CD4-positive, alpha-beta T cell treated with Interferon gamma for 1 hour (primary cell): ENCODE data around the gene DHRS3.
A peak's percentile ranks its signal among the peaks of the same experiment; 100 is the strongest.

Experiments used
- DNase-seq: peaks from one replicate; pipeline ENCODE4 v3.0.0-alpha.2; 2020

DHRS3 gene

DNA sequence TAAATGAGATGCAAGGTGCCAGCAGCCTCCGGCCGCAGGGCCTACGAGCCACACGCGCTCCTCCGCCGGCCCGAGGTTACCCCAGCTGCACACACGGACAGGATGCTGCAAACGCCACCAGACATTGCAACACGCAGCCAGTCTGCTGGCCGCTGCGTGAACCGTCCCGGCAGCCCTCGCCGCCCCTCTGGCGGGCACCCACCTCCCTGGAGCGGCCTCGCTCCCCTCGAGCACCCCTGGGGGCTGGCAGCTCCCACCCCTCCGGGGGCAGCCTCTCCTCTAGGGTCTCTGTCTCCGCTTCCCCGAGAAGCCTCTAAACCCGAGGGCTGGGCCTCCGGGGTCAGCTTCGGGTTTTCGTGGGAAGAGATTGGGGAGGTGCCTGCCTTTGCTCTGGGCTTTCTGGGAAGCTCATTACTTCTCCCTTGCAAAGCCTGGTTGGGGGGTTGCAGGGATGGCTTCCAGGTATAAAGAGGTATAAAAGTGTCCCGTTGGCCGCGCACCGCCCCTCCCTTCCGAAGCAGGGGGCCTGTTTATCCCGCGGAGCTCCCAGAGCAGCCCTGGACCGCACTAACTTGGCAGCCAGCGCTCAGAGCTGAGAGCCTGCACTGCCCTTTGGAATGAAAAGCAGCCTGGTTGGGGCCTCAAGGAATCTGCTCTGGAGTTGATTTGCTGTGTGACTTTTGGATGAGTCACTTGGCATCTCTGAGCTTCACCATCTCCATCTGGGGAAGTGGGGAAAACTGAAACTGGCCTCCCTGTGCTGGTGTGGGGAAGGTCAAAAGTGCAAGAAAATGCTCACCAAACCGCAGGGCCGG lies 21.8 kb downstream of the DHRS3 start:
- peak; percentile 70 for DNase-seq

DNA sequence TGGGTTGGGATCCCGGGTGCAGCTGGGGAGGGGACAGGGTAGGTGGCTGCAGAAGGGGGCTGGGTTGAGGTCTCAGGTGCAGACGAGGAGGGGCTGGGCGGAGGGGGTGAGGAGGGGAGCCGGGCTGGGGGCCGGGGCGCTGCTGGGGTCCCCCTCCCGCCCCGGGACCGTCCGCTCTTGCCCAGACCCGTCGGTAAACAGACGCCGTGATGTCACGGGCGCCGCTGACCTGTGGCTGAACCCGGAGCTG lies 22.3 kb downstream of the DHRS3 start:
- DNase-seq: no peak

DNA sequence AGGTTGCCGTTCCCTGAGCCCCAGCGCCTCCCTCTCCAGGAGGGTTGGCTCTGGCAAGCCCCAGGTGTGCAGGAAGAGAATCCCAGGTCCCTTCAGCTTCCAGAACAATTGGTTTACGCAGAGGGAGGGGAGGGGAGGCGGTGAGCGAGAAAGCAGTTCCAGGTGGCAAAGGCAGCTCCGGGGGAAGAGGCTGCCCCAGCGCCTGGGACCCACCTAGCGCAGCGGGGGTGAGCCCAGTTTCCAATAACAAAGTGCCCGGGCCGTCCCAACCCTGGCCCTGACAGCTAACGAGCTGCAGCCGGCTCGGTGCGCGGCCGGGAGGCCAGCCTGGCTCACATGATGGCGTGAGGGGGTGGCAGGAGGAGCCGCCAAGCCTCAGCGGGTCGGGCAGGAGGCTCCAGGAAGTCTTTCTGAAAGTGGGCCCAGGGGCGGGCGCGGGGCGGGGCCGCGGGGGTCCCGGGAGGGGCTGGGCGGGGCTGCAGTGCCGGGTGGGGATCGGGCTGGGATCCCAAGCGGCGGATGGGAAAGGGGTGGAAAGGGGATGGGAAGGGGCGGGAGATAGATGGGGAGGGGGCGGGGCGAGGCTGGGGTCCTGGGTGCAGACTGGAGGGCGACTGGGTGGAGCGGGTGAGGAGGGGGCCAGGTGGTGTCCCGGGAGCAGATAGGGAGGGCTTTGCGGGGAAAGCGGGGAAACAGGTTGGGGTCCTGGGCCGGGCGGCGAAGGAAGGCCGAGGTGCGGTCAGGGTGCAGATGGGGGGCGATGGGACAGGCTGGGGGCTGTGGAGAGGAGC lies 22.8 kb downstream of the DHRS3 start:
- DNase-seq: peak; percentile 14

DNA sequence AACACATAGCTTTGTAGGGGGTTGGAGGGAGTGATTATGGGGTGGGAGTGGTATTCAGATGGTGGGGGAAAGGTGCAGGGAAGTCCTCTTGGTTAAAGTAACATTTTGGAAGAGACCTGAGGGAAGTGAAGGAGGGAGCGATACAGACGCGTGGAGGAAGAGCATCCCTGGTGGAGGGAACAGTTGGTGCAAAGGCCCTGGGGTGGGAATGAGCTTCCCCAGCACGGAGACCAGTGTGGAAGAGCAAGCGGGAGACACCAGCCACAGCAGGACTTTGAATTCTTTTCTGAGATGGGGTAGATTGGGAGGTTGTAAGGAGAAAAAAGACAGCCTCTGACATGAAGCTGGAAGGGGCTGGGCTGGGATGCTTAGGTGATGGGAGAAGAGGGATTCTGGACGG lies 23.5 kb downstream of the DHRS3 start:
- DNase-seq: no peak

DNA sequence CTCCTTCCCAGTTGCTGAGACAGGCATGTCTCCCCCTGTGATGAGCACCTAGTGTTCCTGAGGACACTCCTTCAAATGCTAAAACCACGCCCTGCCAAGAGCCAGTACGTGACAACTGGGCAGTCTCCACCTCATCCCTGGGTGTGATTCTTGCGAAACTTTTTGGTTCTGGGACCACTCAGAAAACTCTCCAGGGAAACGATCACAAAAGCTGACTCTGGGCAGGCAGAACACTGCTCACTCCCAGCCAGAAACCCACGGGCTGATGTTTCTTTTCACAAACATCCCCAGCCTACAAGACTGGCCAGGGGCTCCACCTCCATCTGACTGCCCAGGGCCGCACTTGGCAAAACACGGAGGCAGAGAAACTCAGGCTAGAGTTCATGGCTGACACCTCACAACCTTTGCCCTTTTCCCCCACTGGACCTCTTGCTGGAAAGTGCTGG lies 24.4 kb downstream of the DHRS3 start:
- no peak for DNase-seq

DNA sequence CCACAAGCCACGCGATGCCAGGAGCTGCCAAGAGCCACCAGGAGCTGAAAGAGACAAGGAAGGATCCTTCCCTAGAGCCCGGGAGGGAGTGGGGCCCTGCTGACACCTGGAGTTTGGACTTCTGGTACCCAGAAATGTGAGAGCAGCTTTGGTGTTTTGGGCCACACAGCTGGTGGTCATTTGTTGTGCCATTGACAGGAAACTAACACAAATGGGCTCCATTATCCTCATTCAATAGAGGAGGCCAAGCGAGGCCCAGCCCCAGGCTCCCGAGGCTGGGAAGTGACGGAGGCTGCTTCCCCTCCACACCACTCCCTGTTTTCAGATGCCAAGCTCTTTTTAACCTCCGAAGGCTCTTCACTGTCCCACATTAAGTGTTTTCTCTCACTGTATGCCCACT lies 25.5 kb downstream of the DHRS3 start:
- no peak for DNase-seq

DNA sequence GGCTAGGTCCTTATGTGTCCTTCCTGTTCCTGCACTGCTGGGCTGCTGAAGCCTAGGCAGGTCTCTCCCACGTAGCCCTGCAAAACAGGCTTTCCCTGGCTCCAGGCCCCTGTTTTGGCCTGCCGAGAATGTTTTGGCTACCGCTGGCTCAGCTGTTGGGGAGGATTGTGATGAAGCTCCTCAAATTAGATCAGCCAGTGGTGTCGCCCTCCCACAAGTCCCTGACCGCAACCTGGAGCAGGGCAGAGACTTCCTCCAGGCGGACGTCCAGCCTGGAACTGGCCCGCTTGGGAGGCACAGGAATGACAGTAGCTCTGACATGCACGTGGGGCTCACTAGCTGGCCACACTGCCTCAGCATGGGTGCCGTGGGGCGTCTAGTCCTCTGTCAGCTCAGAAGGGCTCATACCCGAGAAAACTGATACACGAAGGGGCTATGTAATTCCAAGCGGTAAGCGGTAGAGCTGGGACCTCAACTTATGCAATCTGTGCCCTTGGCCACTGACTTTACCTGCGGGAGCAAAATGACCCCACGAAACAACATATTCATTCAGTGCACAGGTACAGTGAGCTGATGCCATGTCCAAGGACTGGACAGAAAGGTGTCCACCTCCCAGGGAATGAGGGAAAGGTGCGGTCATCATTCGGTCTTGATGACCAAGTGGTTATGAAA lies 26.6 kb downstream of the DHRS3 start:
- DNase-seq: no peak

DNA sequence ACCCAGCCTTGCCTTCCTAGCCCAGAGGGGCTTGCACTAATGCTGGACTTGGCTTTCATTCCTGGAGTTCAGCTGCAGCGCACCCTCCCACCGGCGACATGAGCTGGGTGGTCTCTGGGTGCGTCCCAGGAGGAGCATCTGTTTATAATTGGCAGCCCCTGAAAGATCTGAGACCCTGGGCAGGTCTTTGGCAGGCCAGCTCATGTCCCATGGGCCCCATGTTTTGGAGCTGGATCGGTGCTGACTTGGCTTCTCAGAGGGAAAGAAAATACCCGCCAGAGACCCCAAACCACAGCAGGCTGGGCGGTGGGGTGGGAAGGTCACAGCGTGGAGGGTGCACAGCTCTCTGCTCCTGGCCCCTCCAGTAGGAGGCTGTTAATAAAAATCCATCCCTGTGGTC lies 29.3 kb downstream of the DHRS3 start:
- DNase-seq: no peak

DNA sequence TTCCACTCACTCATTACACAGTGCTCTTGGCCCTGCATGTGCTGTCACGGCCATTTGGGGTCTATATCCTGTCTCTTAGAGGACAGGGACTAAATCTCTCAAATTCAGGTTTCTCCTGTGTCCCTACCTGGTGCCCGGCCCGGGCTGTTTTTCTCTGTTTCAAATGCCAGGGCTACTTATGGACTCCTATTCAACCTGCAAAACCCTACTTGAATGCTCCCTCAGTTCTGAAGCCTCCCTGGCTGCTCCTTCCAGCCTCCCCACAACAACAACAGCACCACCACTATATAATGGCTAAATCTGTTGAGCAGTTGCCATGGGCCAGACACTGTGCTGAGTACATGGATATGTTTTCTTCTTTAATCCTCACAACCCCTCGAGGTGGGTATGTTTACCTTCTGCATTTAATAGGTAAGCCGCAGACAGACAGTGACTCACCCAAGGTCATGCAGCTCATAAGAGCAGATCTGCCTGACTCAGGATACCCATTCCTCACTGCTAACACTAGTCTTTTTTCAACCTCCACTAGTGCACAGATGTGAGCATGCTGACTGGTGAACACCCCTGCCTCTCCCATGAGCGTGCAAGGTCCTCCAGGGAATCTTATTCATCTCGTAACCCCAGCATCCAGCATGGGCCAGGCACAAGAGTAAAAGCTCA lies 29.9 kb downstream of the DHRS3 start:
- no peak for DNase-seq

DNA sequence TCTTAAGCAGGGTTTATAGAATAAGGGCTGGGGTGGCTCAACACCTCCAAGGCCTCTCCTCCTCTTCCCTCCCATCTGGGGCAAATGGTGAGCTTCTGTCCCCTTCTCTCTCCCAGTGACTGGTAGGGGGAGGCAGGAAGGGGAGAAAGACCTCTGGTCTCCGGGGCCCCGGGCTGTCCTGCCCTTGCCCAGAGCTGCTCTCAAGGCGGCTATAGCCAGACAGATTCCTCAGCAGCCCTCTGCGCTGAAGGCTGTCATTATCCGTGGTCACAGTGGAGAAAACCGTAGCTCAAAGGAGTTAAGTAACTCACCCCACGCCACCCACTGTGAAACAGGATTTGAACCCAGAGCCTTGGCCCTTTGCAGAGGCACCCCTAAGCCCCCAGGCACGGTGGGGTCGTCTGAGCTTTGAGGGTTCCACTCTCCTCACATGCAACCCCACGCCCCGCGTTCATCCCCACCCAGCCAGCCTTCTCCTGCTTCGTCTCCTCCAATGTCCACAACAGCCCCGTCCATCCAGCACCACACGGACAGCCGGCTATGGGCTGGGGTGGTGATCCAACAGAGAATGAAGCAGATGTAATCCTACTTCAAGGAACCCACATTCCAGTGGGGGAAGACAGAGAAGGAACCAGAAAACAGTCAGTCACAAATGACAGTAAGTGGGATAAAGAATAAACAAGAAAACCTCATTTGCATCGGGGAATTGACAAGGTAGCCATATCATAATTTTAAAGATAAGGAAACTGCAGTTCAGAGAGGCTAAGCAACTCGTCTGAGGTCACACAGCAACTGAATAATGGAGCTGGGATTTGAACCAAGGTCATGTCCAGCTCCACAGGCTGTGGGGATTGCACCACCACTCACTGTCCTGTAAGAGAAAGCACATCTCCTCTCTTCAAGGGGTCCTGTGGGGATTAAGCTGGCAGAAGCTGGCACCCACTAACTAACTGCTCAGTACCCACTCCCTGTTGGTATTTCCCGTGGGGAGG lies 31.8 kb downstream of the DHRS3 start:
- DNase-seq: no peak

DNA sequence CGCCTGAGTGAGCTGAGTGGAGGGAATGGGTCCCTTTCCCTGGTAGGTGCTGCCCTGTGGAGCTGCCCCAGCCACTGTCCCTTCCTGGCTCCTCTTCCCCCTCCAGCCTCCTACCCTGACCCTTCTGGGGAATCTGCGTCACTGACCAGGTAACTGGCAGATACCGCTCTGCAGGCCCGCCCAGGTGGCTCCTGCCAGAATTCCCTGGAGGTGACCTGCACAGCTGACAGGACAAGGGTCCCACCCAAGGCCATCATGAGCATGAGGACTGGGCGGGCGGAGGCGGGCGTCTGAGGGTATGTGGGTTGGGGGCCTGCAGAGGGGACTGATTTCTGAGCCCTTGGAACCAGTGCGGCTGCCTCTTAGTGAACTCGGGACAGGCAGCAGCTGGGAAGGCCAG lies 32.5 kb downstream of the DHRS3 start:
- DNase-seq: no peak

DNA sequence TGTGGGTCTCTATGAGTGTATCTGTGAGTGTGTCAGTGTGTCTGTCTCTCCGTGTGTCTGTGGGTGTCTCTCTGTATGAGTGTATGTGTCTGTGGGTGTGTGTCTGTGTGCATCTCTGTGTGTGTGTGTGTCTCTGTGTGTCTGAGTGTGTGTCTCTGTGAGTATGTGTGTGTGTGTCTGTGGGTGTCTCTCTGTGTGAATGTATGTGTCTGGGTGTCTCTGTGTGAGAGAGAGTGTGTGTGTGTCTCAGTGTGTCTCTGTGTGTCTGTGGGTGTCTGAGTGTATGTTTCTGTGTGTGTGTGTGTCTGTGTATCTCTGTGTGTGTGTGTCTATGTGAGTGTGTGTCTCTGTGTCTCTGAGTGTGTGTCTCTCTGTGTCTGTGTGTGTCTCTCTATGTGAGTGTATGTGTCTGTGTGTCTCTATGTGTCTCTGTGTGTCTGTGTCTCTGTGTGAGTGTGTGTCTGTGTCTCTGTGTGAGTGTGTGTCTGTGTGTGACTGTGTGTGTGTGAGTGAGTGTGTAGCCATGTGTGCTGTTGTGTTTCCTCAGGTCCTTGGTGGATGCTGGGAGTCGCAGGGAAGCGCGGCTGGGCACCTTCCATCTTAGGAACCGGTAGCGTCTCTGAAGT lies 33.0 kb downstream of the DHRS3 start:
- no peak for DNase-seq

DNA sequence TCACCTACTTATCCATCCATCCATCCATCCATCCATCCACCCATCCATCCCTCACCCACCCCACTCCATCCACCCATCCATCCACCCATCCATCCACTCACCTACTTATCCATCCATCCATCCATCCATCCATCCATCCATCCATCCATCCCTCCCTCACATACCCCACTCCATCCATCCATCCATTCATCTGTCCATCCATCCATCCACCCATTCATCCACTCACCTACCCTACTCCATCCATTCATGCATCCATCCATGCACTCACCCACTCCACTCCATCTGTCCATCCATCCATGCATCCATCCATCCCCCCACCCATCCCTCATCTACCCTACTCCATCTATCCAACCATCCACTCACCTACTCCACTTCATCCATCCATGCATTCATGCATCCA lies 34.5 kb downstream of the DHRS3 start:
- no peak for DNase-seq

DNA sequence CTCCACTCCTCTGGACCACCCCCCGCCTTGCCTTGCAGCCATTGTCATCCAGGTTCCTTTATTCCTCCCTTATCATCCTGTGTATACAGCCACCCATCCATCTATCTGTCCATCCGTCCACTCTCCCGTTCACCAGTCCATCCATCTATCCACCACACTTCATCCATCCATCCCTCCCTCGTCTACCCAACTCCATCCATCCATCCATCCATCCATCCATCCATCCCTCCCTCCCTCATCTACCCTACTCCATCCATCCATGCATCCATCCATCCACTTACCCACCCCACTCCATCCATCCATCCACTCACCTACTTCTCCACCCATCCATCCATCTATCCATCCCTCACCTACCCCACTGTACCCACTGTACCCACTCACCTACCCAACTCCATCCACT lies 35.4 kb downstream of the DHRS3 start:
- no peak for DNase-seq

DNA sequence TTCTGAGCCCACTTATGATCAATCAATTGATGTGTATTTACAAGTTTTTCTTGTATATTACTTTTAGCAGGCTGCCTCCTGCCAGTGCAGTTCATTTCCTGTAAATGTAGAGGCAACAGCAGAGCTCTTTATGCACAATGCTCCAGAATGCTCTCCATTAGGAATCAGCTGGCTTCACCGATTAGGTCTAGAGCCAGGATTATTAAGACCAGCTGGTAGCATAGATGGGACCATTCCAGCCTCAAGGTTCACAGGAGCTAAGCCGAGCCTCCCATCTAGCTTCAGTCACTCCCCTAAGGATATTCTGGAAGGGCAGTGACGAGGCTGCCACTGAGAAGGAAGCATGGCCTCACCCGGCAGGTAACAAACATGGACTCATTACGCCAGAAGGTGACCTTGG lies 36.8 kb downstream of the DHRS3 start:
- no peak for DNase-seq

DNA sequence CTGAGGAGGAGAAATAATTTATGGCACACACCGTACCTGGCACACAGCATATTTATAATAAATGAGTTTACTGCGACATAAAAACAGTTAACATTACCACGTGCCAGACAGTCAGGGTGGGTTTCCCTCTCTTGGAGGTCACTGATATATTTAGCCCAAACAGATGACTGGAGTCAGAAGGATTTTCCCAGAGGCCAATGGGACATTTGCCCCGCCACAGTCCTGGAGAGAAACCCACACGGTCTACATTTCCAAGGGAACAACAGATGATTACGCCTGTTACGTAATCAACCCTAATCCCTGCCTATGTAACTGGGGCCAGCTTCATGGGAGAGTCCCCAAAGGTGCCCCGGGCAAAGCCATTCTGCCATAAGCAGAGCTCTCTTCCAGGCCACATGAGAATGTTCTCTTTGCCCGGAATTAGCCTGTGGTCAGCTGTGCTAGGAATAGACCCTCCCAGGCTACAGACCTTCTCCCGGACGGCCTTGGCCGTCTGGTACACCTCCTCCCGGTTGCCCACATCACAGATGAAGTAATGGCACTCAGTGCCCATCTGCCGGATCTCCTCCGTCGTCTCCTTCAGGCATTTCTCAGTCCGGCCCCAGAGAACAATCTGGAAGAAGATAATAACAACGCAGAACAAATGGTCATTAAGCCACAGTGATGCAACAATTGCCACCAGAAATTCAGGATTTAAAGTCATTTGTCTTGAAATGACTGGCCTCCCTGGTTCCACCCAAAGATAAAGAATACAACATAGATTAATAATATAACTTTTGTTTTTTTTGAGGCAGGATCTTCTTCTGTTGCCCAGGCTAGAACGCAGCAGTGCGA lies 37.7 kb downstream of the DHRS3 start:
- no peak for DNase-seq

DNA sequence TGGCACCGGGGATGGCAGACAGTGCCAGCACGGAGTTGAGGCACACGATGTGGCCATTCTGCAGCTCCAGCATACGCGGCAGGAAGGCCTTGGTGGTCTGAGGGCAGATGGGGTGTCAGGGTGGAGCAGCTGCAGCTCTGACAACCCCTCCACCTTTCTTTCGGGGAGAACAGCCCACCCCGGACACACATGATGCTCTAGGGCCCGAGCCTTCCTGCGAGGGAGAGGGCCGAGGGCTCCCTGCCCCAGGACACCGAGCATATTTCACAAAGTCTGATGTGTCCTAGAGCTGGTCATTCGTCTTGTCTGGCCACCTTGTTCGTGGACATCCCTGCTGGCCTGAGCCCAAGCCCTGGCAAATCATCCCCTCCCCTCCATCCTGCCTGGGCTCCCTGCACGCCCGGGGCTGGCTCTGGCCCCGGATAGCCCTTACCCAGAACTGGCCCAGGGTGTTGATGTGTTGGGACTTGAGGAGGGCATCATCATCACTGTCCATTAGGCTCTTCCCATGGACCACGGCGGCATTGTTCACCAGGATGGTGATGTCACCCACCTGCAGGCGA lies 39.1 kb downstream of the DHRS3 start:
- DNase-seq: no peak

DNA sequence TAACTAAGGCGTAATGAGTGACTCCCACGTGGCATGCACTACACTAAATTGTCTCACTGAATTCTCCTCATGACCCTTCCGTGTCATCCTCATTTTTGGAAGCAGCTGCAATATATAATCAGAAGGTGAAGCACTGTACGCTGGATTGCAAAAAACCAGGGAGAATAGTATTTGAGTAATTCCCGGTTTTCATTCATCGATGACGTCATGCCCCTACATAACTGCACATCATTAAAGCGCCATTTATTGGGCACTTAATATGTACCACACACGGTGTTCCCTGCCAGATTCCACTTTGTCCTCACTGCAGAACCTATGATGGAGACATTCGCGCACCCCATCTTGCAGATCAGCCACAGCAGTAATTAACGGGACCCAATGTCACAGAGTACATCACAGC lies 41.0 kb downstream of the DHRS3 start:
- no peak for DNase-seq

DNA sequence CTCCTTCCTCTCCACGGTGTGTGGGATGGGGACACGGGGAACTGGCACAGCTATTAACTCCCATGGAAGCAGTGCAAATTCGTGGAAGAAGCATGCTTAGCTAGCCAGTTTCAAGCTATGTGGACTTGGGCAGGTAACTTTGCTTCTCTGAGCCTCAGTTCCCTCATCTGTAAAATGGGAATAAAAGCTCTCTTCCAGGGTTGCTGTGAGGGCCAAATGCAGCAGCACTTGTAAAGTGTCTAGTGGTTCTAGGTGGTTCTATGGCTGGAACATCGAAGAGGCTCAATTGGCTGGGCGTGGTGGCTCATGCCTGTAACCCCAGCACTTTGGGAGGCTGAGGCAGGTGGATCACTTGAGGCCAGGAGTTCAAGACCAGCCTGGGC lies 43.3 kb downstream of the DHRS3 start:
- DNase-seq: no peak

DNA sequence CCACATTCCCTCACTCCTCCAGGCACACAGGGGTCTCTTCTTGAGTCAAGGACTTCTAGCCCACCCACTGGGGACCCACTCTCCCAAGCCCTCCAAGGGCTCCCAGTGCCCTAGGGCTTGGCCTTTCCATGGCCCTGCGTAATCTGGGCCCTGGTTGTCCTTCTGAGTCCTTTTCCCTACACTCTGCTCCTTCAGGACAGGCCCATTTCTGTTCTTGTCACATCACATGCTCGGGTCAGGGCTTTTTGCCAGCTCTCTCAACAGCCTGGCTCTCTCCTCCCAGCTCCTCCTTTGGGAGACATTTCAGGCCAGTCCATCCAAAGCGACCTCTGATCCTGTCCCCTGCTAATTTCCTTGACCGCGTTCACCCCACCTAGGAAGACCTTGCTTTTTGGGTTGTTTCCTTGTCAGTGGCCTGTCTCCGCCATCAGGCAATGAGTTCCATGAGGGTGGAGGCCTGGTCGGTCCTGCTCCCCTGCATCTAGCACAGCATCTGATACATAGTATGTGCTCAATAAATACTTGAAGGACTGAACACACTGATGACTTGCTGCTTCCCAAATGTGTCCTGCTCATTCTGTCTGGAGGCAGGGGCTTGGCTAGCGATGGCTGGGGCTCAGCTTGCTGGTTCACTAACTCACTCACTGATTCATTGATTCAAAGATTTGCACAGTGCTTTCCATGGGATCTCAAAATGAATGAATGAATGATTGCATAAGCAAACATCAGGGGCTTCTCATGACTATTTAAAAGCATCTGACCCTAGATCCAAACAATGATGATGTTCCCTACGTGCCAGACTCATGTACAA lies 44.8 kb downstream of the DHRS3 start:
- no peak for DNase-seq
